ENCODE data around the gene FAM13B.

- no peak for TF ChIP-seq LEF1 (IDR thresholded peaks at IDR 0.05; ENCODE audit: borderline replicate concordance)
- TF ChIP-seq SUZ12 (IDR thresholded peaks at IDR 0.05) = no peak
- TF ChIP-seq ZNF384 (IDR thresholded peaks at IDR 0.05) = no peak
- no peak for TF ChIP-seq PKNOX1 (IDR thresholded peaks at IDR 0.05)
Measured at GRCh38 chr5:138011991-138012390, 20.9 kb downstream of the FAM13B start.

Data from HEK293T (cell line).